A549 (cell line): ENCODE data around the gene BET1L.

Experiments used
- CBX2 ChIP-seq: fragments of 200-600 bp; sonication (generic); IDR thresholded peaks from 2 replicates; pipeline ENCODE4 v1.6.1; 2016; ENCODE audit warnings: low read depth, mild to moderate bottlenecking, borderline replicate concordance
- EP300 ChIP-seq, 2 experiments: fragments of >200 bp; sonication (Bioruptor Twin); formaldehyde crosslinking; IDR thresholded peaks; 2 replicates in 1 of 2; 3 replicates in 1 of 2; pipeline ENCODE4 v1.6.1; 2016 to 2017
- KDM1A ChIP-seq: fragments of 200-600 bp; sonication (generic); IDR thresholded peaks from 2 replicates; pipeline ENCODE4 v1.6.1; 2016; ENCODE audit warnings: low read depth, mild to moderate bottlenecking
- MAFK ChIP-seq: fragments of 450-650 bp; IDR thresholded peaks from 2 replicates; pipeline ENCODE4 v1.6.1; 2014; ENCODE audit not compliant: partially characterized antibody
- POLR2A ChIP-seq: IDR thresholded peaks from 2 replicates; pipeline ENCODE4 v1.6.1; 2012; ENCODE audit warnings: mild to moderate bottlenecking, low read length
- REST ChIP-seq: fragments of 200-600 bp; sonication (generic); IDR thresholded peaks from 2 replicates; pipeline ENCODE4 v1.6.1; 2016; ENCODE audit warnings: antibody characterized with exemption, mild to moderate bottlenecking, moderate library complexity
- RFX5 ChIP-seq: fragments of 450-650 bp; IDR thresholded peaks from 2 replicates; pipeline ENCODE4 v1.7.1; 2014; ENCODE audit warnings: antibody characterized with exemption, mild to moderate bottlenecking, moderate library complexity
- TF ChIP-seq, protein P1 (sequence below): fragments of >200 bp; sonication (Bioruptor Twin); formaldehyde crosslinking; IDR thresholded peaks from 3 replicates; pipeline ENCODE4 v1.5.1; 2016

DNA sequence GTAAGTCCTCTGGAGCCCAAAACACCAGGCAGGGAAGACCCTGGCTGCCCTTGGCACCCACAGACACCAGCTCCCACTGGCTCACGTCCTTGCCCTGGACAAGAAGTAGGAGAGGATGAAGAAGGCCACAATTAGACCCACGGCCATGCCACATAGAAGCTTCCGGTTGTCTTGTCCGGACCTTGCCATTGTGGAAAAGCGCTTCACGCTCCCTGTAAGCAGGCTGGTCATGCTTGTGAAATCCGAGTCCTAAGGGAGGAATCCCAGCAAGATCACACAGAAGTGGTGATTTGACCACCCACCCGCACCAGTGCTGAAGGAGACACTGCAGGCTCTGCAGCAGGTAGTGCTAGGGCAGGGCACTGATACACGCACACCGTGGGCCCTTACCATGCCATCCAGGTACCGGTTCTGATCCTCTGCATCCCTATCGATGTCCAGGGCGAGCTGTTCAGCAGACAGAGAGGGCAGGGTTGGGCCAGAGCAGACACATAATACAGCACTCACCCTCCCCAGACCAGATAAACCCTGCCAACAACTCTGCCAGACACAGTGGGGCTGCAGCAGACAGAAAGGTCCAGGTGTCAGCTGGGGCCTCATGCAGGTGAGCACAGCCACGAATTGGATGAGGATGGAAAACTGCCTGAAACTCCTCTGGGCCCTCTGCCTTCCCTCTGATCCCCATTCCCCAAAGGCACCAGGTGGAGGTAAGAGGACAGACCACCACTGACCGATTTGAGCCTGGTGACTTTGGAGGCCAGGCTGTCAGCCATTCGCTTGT is 1.8 kb downstream of the BET1L start:
- TF ChIP-seq, protein P1, sequence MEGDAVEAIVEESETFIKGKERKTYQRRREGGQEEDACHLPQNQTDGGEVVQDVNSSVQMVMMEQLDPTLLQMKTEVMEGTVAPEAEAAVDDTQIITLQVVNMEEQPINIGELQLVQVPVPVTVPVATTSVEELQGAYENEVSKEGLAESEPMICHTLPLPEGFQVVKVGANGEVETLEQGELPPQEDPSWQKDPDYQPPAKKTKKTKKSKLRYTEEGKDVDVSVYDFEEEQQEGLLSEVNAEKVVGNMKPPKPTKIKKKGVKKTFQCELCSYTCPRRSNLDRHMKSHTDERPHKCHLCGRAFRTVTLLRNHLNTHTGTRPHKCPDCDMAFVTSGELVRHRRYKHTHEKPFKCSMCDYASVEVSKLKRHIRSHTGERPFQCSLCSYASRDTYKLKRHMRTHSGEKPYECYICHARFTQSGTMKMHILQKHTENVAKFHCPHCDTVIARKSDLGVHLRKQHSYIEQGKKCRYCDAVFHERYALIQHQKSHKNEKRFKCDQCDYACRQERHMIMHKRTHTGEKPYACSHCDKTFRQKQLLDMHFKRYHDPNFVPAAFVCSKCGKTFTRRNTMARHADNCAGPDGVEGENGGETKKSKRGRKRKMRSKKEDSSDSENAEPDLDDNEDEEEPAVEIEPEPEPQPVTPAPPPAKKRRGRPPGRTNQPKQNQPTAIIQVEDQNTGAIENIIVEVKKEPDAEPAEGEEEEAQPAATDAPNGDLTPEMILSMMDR: no peak
- TF ChIP-seq REST (no peak), EP300 (IDR thresholded peaks at IDR 0.05) (no peak), POLR2A (no peak), MAFK (no peak), RFX5 (no peak), CBX2 (no peak), KDM1A (no peak)
